ENCODE measurements around the gene GNA14. TPM values are rescaled to one million over a fixed set of nuclear protein-coding genes. Genes with fewer than 3 reads are reported as not detected.

The GNA14 gene
- total RNA-seq, 2 donors from 2014 or later, result 1.6 to 5.3 TPM

DNA sequence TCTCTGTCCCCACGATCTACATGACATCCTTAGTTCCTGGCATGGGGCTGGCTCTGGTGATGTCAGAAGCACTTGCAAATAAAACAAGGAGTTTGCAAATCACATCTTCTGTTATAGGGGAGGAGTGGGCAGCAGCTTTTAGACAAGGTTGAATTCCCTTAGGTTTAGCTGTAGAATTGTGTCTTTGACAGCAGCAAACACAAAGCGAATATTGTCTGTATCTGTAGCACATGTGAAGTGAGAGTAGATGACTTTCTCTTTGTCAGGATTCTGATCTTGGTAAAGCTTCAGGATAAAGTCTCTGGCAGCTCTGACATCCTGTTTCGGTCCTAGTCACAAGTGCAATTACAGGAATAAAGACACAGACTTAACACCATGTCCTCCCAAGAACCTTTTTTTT, 224.3 kb downstream of the GNA14 start:
- TF ChIP-seq, protein P1, sequence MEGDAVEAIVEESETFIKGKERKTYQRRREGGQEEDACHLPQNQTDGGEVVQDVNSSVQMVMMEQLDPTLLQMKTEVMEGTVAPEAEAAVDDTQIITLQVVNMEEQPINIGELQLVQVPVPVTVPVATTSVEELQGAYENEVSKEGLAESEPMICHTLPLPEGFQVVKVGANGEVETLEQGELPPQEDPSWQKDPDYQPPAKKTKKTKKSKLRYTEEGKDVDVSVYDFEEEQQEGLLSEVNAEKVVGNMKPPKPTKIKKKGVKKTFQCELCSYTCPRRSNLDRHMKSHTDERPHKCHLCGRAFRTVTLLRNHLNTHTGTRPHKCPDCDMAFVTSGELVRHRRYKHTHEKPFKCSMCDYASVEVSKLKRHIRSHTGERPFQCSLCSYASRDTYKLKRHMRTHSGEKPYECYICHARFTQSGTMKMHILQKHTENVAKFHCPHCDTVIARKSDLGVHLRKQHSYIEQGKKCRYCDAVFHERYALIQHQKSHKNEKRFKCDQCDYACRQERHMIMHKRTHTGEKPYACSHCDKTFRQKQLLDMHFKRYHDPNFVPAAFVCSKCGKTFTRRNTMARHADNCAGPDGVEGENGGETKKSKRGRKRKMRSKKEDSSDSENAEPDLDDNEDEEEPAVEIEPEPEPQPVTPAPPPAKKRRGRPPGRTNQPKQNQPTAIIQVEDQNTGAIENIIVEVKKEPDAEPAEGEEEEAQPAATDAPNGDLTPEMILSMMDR (IDR thresholded peaks at IDR 0.05), result no peak
- no peak for TF ChIP-seq POLR2A (IDR thresholded peaks at IDR 0.05)
- no peaks in the 10 kb centered on the region for H3K9me3 ChIP-seq
- WGBS, 2 donors, result 92 to 93% methylated on average over 3 of the region's 3 CpGs

DNA sequence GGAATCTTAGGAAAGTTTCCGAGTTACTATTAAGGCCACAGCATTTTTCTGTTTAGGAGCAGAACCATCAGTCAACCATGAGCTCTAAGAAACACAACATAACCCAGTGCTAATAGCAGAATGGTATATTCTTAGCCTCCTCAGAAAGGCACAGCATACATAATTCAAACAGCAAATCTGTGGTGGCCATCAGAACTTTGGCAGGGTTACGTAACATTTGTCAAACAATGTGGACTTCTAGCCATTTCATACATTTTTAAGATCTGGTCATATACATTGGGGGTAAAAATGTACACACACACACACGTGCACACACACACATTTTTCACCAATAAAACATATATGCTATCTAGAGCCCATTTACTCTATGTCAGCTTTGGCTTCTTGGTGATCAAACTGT, 225.2 kb downstream of the GNA14 start:
- Histone ChIP-seq H3K4me3 (no peak overlapping the region), H3K27me3 (no peaks in the 10 kb centered on the region), H3K36me3 (replicated peaks in 1 of 2; ENCODE audit: insufficient read depth in 1 of 2, low read depth in 2 of 2) (no peaks in the 10 kb centered on the region), H3K4me1 (peaks cover 5% of the 10 kb centered on the region), H3K27ac (no peak overlapping the region), H3K9me3 (no peaks in the 10 kb centered on the region)
- DNase-seq (no peak), ATAC-seq (no peak)
- TF ChIP-seq POLR2A (IDR thresholded peaks at IDR 0.05), result no peak
- TF ChIP-seq, protein P1 (IDR thresholded peaks at IDR 0.05), result no peak
- intact Hi-C loops (cut with DNase I), result no loop called here
- WGBS, 2 donors, result 92 to 96% methylated on average over 3 of the region's 3 CpGs

More for the DNA sequence above, 224.3 kb downstream of the GNA14 start:
- Histone ChIP-seq H3K36me3 (replicated peaks in 1 of 2; ENCODE audit: insufficient read depth in 1 of 2, low read depth in 2 of 2) (no peaks in the 10 kb centered on the region), H3K27me3 (no peaks in the 10 kb centered on the region), H3K4me3 (no peak overlapping the region), H3K27ac (no peak overlapping the region), H3K4me1 (peaks cover 5% of the 10 kb centered on the region)
- DNase-seq, result no peak
- intact Hi-C loops (cut with DNase I), result no loop called here
- ATAC-seq, result no peak

DNA sequence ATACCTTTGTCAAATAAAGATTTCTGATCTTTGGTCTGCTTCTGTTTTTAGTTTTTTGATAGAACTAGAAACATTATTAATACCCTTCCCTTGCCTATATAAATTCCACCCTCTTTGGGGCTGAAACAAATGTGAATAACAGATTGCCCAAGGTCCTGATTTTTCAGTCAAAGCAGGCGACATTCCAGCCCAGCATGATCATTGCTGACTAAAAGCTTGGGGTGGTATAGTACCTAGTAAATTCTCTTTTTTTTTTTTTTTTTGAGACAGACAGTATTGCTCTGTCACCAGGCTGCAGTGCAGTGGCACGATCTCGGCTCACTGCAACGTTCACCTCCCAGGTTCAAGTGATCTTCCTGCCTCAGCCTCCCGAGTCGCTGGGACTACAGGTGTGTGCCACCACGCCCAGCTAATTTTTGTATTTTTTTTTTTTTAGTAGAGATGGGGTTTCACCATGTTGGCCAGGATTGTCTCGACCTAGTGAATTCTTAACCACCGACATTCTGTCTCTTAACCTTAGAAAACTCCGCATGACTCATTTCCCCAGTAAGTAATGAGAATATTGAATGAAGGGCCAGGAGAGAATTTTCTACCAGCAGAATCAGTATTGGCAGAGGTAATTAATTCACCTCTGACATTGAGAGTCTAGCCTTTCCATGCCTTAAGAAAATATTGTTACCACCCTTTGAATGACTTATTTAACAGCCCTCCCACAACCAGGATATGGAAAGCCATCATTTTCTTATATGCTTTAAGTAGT, 226.4 kb downstream of the GNA14 start:
- DNase-seq (no peak), ATAC-seq (no peak)
- Histone ChIP-seq H3K4me3 (no peak overlapping the region), H3K9me3 (no peaks in the 10 kb centered on the region), H3K27ac (no peak overlapping the region), H3K4me1 (peaks cover 3% of the 10 kb centered on the region), H3K36me3 (replicated peaks in 1 of 2; ENCODE audit: insufficient read depth in 1 of 2, low read depth in 2 of 2) (no peaks in the 10 kb centered on the region), H3K27me3 (no peaks in the 10 kb centered on the region)
- intact Hi-C loops (cut with DNase I), result no loop called here
- 93 to 95% methylated on average over 10 of the region's 10 CpGs for WGBS, 2 donors
- TF ChIP-seq, protein P1 (IDR thresholded peaks at IDR 0.05), result no peak
- TF ChIP-seq POLR2A (IDR thresholded peaks at IDR 0.05), result no peak

DNA sequence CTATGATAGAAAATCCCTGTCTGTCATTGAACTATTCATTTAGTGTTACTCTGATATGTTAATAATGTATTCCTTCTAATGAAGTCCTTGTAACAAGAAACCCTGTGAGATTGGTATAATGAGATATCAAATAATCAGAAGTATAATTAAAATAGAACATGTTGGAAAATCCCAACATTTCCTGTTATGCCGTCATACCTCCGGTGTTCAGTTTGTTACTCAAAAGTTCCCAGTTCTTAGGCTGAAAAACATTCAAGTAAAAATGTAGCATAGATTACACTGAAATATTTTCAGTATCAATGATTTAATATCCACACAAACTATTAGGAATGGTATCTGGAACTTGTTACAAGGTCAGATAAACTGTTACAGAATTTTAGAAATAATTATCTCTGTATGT, 227.5 kb downstream of the GNA14 start:
- Histone ChIP-seq H3K4me3 (no peak overlapping the region), H3K27ac (no peak overlapping the region), H3K27me3 (no peaks in the 10 kb centered on the region), H3K4me1 (no peaks in the 10 kb centered on the region), H3K36me3 (replicated peaks in 1 of 2; ENCODE audit: insufficient read depth in 1 of 2, low read depth in 2 of 2) (no peaks in the 10 kb centered on the region), H3K9me3 (no peaks in the 10 kb centered on the region)
- WGBS, 2 donors, result 80 to 89% methylated on average over 2 of the region's 2 CpGs
- DNase-seq, result no peak
- TF ChIP-seq POLR2A (IDR thresholded peaks at IDR 0.05), result no peak
- TF ChIP-seq, protein P1 (IDR thresholded peaks at IDR 0.05), result no peak
- intact Hi-C loops (cut with DNase I), result no loop called here
- ATAC-seq, result no peak

DNA sequence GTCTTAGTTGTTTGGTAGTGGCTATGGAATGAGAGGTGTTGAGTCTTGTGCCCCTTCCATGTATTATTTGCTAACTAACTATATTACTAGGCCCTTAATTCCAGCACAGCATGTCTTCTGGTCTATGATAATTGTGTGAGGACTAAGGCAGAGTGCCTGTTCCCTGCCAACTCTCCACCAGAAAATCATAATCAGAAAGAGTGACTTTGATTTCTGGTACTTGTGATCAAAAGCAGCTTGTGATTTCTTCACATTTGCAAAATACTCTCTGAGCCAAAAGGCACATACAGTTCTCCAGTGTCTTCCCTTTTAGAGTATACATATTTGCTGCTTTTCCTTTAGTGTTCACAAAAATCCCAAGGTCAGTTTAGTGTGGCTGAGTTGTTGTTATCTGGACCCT, 229.9 kb downstream of the GNA14 start:
- Histone ChIP-seq H3K36me3 (replicated peaks in 1 of 2; ENCODE audit: insufficient read depth in 1 of 2, low read depth in 2 of 2) (no peaks in the 10 kb centered on the region), H3K27ac (no peak overlapping the region), H3K4me3 (no peak overlapping the region), H3K9me3 (no peaks in the 10 kb centered on the region), H3K27me3 (no peaks in the 10 kb centered on the region), H3K4me1 (no peaks in the 10 kb centered on the region)
- TF ChIP-seq POLR2A (IDR thresholded peaks at IDR 0.05), result no peak
- TF ChIP-seq, protein P1 (IDR thresholded peaks at IDR 0.05), result no peak
- intact Hi-C loops (cut with DNase I), result no loop called here
- DNase-seq (no peak), ATAC-seq (no peak)
